Activated T-cell treated with anti-CD3 and anti-CD28 coated beads, Interleukin-2, amount 50 U/mL, for 48 hours (primary cell): ENCODE results near the gene FNDC11.

Source experiments
- DNase-seq, 2 experiments: peaks; one replicate each; pipeline ENCODE4 v3.0.0-alpha.2; 2020

Gene FNDC11

DNA sequence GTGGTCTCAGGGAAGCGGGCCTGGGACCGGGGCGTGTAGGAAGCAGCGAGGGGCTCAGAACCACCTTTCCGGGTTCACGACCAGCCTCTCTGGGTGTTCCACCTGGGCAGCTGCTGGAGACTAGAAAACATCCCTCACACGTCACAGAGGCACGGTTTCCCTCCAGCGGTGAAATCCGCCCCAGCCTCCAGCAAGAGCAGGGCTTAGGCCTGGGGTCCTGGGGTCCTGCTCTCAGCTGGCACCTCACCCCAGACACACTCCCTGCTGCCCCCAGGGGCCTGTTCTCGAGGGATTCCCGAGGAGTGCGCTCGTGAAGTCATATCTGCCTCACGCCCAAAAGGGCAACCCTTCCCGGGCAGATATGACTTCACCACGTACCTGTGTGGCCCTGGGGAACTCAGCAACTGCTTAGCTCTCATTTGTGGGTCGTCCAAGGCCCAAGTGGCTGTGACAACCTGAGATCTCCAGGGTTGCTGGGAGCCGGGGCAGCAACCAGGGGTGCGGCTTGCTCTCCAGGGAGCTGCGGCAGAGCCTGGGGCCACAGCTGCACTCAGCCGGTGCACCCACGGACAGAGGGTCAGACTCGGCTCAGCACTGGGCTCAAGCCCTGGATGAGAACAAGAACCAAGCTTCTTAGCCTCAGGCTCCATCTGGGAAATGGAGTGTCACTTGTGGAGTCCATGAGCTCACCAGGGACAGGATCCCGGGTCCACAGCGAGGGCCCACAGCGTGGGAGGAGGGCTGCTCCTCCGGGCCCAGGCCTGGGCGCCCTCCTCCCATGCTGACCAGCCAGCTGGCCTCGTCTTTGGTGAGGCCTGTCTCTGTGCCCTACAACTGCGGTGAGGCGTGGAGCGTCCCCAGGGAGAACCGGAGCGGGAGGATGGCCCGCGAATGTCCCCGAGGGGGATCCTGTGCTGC lies 661 bp downstream of the FNDC11 start:
- DNase-seq: peak; percentile 34 to 40

DNA sequence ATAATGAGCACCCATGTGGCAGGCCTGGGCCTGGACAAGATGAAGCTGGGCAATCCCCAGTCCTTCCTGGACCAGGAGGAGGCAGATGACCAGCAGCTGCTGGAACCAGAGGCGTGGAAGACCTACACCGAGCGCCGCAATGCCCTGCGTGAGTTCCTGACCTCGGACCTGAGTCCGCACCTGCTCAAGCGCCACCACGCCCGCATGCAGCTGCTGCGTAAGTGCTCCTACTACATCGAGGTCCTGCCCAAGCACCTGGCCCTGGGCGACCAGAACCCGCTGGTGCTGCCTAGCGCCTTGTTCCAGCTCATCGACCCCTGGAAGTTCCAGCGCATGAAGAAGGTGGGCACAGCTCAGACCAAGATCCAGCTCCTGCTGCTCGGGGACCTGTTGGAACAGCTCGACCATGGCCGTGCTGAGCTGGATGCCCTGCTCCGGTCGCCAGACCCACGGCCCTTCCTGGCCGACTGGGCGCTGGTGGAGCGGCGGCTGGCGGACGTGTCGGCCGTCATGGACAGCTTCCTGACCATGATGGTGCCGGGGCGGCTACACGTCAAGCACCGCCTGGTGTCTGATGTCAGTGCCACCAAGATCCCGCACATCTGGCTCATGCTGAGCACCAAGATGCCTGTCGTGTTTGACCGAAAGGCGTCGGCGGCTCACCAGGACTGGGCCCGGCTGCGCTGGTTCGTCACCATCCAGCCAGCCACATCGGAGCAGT lies 1.9 kb downstream of the FNDC11 start:
- DNase-seq: no peak

DNA sequence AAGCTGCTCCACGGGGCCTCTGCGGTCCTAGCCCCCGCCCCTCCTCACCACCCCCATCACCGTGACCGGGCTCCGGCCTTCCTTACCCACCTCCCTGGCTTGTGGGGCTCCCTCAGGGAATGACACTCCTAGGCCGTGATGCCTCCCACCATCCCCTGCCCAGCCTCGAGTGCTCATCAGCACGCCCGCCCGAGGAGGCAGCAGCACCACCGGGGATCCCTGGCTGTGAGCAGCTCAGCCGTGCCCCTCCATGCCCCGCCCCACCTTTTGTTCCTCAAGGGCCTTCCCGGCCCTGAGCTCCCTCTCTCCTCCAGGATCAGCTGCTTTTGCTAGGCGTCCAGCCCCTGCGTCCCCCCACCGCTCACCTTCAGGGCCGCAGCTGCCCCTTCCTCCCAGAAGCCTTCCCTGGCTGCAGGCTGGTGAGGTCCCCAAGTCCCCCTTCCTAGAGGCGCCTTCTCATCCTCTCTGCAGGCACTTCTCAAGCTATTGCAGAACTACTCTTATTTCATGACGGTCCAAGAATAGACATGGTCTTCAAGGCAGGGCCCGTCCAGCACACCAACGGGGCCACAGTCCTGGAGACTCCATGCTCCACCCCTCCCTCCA lies 3.0 kb downstream of the FNDC11 start:
- no peak for DNase-seq

DNA sequence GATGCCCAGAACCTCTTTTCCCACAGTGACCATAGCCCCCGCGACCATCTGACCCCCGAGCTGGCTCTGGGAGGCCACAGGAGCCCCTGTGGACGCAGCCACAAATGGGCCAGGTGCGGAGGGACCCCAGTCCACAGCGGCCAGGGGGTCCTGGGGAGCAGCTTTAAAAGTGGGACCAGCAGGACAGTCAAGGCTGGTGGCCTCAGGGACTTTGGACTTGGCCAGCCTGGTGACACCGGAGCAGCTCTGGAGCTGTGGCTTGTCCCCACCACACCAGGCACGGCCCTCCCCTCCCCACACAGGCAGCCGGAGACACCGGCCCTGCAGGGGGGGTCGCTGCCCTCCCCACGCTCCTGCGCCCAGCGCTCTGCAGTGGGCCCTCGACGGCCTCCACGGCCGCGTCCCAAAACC lies 3.5 kb downstream of the FNDC11 start:
- DNase-seq: no peak

DNA sequence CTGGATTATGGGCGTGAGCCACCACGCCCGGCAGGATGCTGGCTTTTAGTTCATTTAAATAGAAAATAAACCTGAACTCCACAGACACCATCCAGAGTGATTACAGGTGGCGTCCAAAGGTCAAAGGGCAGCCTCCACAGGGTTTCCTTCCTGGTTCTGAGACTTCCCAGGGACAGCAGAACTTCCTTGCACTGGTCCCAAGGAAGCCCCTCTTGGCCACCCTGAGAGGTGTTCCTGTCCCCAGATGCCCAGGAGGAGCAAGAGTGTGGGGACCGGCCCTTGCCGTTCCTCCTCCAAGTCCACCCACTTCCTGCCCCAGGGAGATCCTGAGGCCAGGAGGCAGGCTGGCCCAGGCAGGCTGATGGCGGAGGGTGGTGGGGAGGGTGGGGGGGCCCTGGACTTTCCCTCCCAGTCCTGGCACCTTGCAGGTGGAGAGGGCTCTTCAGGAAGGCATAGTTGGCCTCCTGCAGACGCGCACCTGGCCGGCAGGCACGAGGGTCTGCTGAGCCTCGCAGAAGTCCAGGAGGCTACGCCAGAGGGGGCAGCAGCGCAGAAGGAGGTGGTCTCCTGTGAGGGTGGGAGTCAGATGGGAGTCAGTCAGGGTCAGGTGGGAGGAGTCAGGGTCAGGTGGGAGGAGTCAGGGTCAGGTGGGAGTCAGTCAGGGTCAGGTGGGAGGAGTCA lies 5.0 kb downstream of the FNDC11 start:
- no peak for DNase-seq

DNA sequence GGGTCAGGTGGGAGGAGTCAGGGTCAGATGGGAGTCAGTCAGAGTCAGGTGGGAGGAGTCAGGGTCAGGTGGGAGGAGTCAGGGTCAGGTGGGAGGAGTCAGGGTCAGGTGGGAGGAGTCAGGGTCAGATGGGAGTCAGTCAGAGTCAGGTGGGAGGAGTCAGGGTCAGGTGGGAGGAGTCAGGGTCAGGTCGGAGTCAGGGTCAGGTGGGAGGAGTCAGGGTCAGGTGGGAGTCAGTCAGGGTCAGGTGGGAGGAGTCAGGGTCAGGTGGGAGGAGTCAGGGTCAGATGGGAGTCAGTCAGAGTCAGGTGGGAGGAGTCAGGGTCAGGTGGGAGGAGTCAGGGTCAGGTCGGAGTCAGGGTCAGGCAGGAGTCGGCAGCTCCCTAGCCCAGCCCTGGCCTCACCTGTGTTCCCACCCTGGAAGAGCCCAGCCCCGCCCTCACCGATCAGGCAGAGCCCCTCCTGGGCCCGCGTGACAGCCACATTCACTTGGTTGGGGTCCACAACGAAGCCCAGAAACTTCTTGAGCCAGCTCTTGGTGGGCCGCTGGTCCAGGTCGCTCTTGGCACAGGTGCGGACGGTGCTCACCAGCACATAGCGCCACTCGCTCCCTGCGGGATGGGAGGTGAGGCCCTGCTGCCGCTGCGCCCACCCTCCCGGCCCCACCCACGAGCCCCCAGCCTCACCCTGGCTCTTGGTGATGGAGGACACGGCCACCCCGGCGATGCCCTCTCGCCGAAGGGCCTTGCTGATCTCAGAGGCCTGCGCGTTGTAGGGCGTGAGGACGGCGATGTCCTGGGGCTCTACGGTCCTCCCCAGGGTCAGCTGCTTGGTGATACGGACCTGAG lies 5.8 kb downstream of the FNDC11 start:
- DNase-seq: peak; percentile 73 to 76

DNA sequence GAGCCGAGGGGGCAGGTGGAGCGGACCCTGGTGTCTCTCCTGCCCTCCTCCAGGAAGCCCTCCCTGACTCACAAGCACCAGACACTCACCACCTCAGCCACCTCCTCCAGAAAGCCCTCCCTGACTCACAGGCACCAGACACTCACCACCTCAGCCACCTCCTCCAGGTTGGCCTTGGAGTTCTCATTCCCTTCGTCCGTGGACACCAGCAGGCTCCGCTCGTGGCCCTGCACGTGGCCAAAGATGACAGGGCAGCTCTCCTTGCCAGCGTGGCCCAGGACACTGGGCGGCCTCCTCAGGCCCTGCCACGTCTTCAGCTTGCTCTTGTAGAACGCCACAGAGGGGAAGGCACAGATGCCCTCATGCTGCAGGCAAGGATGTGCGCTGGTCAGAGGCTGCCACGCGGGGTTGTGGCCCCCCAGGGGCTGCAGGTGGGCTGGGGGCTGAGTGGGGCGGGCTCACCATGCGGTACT lies 6.4 kb downstream of the FNDC11 start:
- DNase-seq: peak in 1 of 2 experiments; percentile 47

DNA sequence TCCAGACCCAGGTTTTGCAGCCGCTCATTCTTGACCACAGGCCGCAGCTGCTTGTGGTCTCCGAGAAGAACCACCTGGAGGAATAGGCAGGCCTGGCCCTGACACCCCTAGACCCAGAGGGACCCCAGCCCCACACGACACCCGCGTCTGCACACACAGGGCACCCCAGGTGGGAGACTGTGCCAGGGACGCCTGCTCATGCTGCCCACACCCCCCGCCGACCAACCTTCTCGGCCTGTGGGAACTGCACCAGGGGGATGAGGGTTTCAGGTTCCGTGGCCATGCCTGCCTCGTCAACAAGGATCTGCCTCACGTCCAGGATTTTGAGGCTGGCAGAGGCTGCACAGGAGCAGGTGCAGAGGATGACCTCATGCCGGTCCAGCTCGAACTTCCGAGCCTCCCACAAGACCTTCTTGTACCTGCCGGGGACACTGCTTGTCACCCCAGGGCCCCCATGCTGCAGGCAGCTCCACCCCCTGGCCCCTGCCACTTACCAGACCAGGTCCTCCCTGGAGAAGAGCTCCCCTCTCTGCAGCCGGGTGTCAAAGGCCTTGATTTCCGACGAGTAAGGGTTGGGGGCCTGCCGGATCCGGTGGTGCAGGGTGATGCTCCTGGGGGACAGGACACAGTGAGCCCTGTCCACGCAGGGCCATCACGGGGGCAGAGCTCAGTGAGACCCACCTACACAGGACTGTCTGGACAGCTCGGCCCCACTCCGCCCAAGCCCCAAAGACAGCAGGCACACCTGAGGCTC lies 7.1 kb downstream of the FNDC11 start:
- no peak for DNase-seq

DNA sequence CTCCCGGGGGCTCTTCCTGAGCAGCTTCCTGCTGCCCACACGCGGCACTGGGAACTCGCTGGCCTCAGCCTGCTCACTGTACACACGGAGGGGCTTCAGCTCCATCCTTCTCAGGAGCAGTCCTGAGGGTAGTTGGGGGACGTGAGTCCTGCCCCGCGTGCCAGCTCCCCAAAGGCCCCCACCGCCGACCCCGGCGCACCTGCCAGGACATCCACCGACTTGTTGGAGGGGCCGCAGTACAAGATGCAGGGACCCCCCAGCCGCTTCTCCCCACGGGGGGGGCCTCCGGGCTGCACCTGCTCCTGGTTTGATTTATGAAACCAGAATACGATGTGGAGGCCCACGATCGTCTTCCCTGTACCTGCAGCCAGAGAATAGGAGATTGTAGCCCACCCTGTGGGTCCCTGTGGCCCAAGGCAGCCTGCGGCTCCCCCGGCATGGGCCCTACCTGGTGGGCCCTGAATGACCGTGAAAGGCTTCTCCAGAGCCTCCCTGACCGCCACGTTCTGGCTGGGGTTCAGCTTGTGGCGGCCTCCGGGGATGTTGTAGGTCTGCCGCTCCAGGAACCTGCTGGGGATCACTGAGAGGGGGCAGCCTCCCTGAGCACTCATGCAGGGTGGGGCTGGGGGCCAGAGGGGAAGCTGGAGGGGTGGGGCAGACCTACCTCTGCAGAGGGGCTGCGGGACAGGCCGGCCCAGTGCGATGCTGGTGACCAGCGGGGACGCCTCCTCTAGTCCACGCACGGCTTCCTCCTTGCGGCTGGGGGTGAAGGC lies 7.9 kb downstream of the FNDC11 start:
- no peak for DNase-seq

DNA sequence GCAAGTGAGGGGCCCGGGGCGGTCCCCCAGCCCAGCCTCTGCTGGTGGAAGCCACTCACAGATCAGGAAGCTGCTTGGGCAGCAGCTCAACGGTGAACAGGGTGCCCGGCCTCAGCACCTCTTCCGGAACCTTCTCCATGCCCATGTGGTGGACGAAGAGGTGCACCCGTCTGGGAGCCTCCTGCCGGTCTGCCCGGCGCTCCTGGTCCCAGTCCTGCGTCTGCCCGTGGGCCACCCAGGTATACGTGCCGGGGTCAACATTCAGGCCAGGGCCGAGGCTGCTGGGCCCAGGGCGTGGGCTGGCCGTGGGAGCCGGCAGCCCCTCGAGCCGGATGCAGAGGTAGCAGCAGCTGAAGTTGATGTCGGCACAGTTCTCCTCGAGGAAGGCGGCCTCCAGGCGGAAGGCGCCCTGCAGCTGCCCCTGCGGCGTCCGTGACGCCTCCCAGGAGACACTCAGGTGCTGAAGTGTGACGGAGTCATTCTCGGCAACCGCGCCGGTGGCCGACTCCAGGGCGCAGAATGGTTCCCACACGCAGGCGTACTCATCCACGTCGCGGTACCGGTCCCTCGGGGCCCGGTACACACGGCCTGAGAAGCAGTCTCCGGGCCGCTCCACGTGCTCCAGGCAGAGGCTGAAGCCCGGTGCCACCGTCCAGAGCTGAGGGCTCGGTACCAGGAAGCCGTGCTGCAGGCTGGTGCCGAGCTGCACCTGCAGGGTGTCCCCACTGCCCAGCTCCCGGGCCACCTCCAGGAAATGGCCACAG lies 8.7 kb downstream of the FNDC11 start:
- no peak for DNase-seq

DNA sequence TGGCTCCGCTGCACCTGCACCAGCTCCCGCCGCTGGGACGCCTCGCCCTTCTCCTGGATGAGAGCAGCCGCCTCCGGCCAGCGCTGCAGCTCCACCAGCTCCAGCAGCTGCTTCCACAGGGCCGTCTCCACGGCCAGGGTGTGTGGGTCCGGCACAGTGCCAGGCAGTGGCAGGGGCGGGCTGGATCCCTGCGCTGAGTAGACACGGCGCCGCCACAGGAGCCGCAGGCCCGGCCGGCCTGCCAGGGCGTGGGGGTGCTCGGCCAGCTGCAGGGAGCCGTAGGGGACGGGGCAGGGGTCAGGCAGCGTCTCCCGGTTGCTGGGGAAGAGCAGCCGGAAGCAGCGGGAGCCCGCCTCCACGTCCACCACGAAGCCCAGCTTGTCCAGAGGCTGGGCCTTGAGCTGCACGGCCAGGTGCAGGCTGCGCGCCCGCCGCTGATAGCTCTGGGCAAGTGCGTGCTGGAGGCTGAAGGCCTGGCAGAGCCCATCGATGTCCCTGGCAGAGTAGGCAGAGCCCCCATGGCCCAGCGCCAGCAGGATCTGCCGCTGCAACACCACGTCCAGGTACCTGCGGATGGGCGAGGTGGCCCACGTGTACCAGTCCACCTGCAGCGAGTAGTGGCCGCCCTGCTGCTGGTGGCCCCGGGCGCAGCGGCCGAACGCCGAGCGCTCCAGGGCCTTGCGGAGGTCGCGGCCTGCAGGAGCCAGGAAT lies 9.4 kb downstream of the FNDC11 start:
- DNase-seq: no peak

DNA sequence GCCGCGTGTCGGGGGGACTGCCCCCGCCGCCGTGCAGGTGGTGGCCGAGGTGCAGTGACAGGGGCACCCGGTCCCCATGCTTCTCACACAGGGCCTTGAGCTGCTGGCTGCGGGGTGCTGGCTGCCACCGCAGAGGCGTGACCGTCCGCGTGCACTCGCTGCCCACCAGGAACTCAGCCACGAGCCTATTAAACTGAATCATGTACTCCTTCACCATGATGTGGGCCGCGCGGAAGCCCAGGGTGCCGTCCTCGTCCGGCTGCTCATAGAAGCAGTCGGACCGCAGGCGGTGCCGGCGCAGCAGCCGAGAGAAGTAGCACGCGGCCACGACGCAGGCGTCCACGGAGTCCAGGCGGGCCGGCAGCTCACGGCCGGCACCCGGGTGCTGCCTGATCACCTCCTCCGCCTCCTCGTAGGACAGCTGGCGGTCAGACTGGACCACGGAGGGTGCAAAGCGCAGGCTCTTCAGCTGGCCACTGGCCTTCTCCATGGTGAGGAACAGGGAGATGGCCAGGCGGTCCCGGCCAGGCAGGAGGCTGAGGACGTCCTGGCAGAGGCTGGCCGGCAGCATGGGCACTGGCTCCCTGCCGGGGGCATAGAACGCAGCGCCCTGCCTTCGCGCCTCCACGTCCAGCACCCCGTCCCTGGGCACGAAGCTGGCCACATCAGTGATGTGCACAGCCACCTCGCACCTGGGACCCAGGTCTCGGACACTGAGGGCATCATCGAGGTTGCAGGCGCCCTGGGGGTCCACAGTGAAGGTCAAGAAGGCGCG lies 10.3 kb downstream of the FNDC11 start:
- DNase-seq: no peak

DNA sequence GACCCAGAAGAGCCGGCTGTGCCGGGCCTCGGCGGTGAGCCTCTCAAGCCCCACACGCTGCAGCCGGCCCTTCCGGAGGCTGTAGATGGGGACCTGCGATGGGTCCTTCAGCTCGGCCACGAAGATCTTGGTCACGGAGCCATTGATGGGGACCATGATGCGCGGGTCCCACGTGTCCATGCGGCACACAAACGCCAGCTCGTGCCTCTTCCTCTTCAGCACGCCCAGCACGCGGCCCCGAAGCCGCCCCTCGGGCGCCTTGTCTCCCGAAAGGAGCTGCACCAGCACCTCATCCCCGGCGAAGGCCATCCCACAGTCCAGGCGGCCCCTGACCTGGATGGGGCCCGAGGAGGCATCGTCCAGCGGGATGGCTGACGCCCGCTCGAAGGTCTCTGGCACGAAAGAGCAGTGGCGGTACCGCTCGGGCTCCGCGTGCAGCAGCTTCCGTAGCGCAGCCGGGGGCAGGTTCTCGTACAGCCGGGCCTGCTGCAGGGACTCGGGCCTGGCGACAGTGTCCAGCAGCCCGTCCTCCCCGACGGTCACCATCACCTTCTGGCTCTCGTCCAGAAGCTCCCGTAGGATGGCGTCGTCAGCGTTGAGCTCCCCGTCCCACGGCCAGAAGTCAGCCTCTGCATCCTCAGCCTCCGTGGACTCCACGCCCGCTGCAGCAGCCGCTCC lies 11.2 kb downstream of the FNDC11 start:
- DNase-seq: no peak

DNA sequence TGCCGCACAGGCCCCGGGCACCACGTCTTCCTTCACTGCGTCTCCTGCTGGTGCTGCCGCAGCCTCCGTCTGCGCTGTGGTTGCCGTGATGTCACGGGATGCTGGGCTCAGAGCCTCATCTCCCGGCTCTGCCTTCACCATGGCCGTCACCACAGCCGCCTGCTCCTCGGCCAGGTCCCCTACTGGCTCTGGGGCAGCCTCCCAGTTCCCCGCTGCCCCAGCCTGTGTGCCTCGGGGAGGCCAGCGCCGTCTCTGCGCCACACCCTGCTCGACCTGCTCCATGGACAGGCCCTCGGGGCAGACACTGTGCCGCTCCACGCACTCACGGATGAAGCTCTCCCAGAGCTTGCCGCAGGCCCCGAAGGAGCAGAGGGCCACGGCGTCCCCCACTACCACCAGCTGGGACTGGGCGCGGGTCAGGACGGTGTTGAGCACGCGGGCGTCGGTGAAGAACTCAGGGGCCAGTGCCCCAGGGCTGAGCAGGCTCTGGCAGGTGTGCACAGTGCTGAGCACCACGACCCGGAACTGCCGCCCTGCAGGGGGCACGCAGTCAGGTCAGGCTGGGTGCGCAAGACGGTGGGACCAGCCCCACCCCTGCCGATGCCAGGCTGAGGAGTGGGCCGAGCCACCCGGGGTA lies 11.9 kb downstream of the FNDC11 start:
- no peak for DNase-seq

DNA sequence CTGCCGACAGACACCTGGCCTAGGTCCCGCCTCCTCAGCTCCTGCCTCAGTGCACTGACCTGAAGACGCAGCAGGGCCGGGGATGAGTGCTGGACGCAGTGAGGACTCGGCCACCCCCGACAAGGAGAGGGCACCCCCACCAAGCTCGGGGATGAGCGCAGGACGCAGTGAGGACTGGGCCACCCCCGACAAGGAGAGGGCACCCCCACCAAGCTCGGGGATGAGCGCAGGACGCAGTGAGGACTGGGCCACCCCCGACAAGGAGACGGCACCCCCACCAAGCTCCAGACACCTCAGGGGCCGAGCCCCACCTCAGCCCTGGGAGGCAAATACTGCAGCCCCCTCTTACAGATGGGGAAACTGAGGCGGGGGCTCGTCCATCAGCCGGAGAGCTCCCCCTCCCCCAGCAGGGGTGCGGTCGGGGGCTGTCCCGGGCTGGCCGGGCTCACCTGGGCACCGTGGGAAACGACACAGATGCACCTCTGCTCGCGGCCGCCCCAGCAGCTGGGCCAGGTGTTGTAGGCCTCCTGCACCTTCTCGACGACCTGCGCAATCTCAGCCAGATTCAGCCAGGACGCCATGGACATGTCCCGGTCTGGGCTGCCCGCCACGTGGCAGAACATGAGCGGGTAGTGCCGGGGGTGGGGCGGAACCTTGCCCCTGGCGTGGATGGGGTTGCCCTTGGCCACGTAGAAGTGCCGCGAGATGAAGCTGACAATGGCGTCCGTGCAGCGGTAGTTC lies 12.6 kb downstream of the FNDC11 start:
- DNase-seq: no peak

DNA sequence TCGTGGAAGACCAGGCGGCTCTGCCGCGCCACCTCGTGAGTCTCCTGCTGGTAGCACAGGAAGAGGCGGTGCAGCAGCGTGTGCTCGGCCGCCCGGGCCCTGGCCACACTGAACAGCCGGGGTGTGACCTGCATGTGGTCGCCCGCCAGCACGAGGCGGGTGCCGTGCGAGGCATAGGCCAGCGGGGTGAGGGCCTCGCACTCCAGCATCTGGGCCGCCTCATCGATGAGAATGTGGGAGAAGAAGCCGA lies 13.1 kb downstream of the FNDC11 start:
- DNase-seq: no peak
